Measurements from ENCODE around the gene GPR179. TPM values are rescaled to one million over a fixed set of nuclear protein-coding genes. Genes with fewer than 3 reads are reported as not detected.
"Not testable (repeated sequence)": the region's sequence is repeated elsewhere in the genome, so short reads cannot be mapped to it uniquely, and the experiment has no call there.

GPR179 gene
- polyA plus RNA-seq, 2 of the 4 experiments (the other 2 are of a cell fraction) = 0.04 to 0.08 TPM

- no peak overlapping the region for H3K4me2 ChIP-seq
- CTCF ChIA-PET = interaction anchor here (0.6 to 30.7 kb wide), 4 partner anchors 10 to 99 kb away, joined by 3 to 675 read pairs (median 4); partner anchors contain the start of genes GPR179 and SOCS7
- no peak for DNase-seq (ENCODE audit: low read depth in 1 of 2, low spot score in 1 of 2)
- POLR2A ChIA-PET = no interaction called here
- TF ChIP-seq CHD4 (IDR thresholded peaks at IDR 0.05; ENCODE audit: borderline replicate concordance) = no peak
- H3K9me3 ChIP-seq = no peaks in the 10 kb centered on the region
- ATAC-seq = no peak
- H3K27ac ChIP-seq = no peak overlapping the region
- H3K4me3 ChIP-seq = no peak overlapping the region
- H3K4me1 ChIP-seq = peaks cover 4% of the 10 kb centered on the region; the same call in 1 of the 3 replicates
- FAIRE-seq = no peak
- 62% methylated on average over 3 of the region's 3 CpGs for WGBS (ENCODE audit: missing lambda C conversion rate)
Observed at GRCh38 chr17:38315497-38315896, 28.3 kb downstream of the GPR179 start.

DNA sequence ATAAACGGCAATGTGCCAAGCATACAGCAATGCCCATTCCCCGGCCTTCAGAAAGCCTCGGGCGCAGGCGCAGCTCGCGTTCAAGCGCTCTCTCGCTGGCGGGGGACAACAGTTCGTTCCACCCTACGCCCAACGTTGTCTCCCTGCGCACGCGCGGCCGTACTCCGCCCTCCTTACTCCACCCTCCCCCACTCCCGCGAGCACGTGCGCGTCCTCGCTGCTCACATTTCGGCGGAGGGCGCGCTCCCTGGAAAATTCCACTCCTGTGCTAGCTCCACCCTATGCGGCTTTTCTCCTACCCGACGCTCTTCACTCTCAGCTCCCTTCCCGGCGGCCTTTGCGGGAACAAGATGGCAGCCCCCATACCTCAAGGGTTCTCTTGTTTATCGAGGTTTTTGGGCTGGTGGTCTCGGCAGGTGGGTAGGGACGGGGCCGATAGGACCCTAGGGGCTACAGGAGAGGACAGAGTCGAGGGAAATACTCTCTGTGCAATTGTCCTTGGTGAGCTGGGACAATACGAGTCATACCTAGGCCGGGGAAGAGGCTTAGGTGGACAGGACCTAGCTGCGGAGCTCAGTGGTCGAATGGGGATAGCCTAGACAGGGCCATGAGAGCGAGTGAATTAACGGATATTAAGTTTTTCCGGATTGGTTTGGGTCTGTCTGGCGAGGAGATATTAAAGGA lies 46.8 kb downstream of the GPR179 start, which contains the start of gene MRPL45:
MRPL45 (plus strand) TSS at position 335 of the 684 bp plus-strand sequence; CDS start at position 351, 16 bp downstream.
- ChIA-PET CTCF (interaction anchor here (0.9 kb wide), 1 partner anchor 117 kb away, joined by 3 read pairs; no protein-coding TSS in a partner anchor), POLR2A (interaction anchor here (0.9 kb wide), 1 partner anchor 118 kb away, joined by 4 read pairs; no protein-coding TSS in a partner anchor)
- peak within 1 kb of the TSS; percentile 79 for H3K4me2 ChIP-seq
- H3K4me3 ChIP-seq = peak within 1 kb of the TSS; percentile 72
- peak within 1 kb of the TSS; percentile 84 for H3K27ac ChIP-seq
- ATAC-seq = peak; percentile 99
- DNase-seq (ENCODE audit: low read depth in 1 of 2, low spot score in 1 of 2) = peak; percentile 93 to 99
- not testable (repeated sequence) for H3K9me3 ChIP-seq, FAIRE-seq, H3K4me1 ChIP-seq
- TF ChIP-seq PHF8 (IDR thresholded peaks at IDR 0.05; ENCODE audit: borderline replicate concordance, low read depth) (peak; percentile 35; the same call in 1 of the 2 replicates), HDAC2 (IDR thresholded peaks at IDR 0.05) (peak; percentile 85; the same call in 1 of the 2 replicates), JUN (IDR thresholded peaks at IDR 0.05) (peak in 1 of 2 experiments; percentile 55; a peak in 2 of 5 replicates), KDM5A (IDR thresholded peaks at IDR 0.05) (peak; percentile 95), BHLHE40 (IDR thresholded peaks at IDR 0.05; ENCODE audit: low read depth, low read length) (peak; percentile 98), MYC (IDR thresholded peaks at IDR 0.05; ENCODE audit: borderline replicate concordance, low read length) (peak; percentile 99), POLR2A (IDR thresholded peaks at IDR 0.05; ENCODE audit: low read length) (peak; percentile 33)
- TF ChIP-seq, protein P1, sequence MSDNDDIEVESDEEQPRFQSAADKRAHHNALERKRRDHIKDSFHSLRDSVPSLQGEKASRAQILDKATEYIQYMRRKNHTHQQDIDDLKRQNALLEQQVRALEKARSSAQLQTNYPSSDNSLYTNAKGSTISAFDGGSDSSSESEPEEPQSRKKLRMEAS (IDR thresholded peaks at IDR 0.05) = peak; percentile 97
- TF ChIP-seq, protein P2, sequence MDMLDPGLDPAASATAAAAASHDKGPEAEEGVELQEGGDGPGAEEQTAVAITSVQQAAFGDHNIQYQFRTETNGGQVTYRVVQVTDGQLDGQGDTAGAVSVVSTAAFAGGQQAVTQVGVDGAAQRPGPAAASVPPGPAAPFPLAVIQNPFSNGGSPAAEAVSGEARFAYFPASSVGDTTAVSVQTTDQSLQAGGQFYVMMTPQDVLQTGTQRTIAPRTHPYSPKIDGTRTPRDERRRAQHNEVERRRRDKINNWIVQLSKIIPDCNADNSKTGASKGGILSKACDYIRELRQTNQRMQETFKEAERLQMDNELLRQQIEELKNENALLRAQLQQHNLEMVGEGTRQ (IDR thresholded peaks at IDR 0.05) = peak; percentile 53
- 1% methylated on average over 48 of the region's 48 CpGs for WGBS (ENCODE audit: missing lambda C conversion rate)

DNA sequence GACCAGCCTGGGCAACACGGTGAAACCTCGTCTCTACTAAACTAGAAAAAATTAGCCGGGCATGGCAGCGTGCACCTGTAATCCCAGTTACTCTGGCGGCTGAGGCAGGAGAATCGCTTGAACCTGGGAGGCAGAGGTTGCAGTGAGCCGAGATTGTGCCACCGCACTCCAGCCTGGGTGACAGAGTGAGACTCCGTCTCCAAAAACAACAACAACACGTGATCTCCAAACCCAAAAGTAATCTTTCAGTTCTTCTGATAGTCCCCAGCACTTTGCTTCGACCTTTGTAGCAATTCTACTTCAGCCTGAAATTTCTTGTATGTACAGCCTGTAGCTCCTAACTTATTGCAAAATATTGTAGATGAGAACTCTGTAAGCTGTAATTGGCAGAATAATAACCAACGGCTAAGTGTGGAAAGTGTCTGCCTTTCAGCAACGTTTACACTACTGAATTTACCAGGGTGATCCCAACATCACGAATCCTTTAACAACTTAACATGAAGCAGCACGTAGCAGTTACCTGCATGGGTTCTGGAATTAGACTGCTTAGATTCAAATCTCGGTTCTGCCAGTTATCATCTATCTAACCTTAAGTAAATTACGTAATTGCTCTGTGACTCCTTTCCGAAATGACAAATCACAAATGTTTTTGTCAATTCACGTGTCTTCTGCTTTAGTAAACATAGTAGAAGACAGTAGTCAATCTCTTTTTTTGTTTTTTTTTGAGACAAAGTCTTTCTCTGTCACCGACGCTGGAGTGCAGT lies 48.0 kb downstream of the GPR179 start:
- H3K9me3 ChIP-seq; H3K4me1 ChIP-seq; FAIRE-seq; POLR2A ChIA-PET; DNase-seq (ENCODE audit: low read depth in 1 of 2, low spot score in 1 of 2); H3K4me3 ChIP-seq; ATAC-seq: not testable (repeated sequence)
- Histone ChIP-seq H3K27ac (peak overlapping the region; percentile 76 to 84; a peak in 5 of 6 replicates), H3K4me2 (peak overlapping the region; percentile 48; the same call in 2 of the 3 replicates)
- 86% methylated on average over 21 of the region's 21 CpGs for WGBS (ENCODE audit: missing lambda C conversion rate)
- CTCF ChIA-PET = interaction anchor here (0.9 kb wide), 1 partner anchor 119 kb away, joined by 3 read pairs; no protein-coding TSS in a partner anchor

DNA sequence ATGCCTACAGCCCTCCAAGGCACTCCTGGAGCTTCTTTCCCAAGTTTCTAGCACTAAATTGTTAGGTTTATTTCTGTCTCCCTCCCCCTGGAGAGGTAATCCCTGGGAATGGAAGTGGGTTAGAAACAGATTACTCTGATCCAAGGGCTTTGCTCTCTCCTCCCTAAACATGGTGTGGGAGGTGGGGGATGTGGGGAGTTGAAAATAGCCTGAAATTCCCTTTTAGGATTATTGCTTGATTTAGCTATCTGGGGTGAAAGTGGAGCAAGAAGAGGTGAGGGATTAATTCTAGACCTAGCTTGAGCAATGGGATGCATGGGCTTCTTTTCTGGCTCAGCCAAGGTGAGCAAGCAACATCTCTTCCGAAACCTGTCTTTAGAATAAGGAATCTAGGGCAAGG lies 54.0 kb downstream of the GPR179 start:
- CTCF ChIA-PET; H3K4me3 ChIP-seq; H3K9me3 ChIP-seq; H3K4me2 ChIP-seq; ATAC-seq; POLR2A ChIA-PET; H3K4me1 ChIP-seq; FAIRE-seq; DNase-seq (ENCODE audit: low read depth in 1 of 2, low spot score in 1 of 2); H3K27ac ChIP-seq: not testable (repeated sequence)
- WGBS (ENCODE audit: missing lambda C conversion rate) = 56% methylated on average over 1 of the region's 1 CpG

- CTCF ChIA-PET = interaction anchor here (0.7 kb wide), 1 partner anchor 10 kb away, joined by 3 read pairs; no protein-coding TSS in a partner anchor
- H3K9me3 ChIP-seq, H3K4me3 ChIP-seq, POLR2A ChIA-PET, FAIRE-seq, H3K4me1 ChIP-seq, H3K4me2 ChIP-seq: not testable (repeated sequence)
- 21% methylated on average over 7 of the region's 12 CpGs for WGBS (ENCODE audit: missing lambda C conversion rate)
- H3K27ac ChIP-seq = peak overlapping the region in 1 of 2 experiments; percentile 74; a peak in 1 of 6 replicates
- ATAC-seq (peak; percentile 84 to 85), DNase-seq (ENCODE audit: low read depth in 1 of 2, low spot score in 1 of 2) (peak in 1 of 2 experiments; percentile 54)
- TF ChIP-seq CTCF (IDR thresholded peaks at IDR 0.05) = peak; percentile 44
- peak; percentile 58 to 61 for TF ChIP-seq RAD21 (conservative IDR thresholded peaks at IDR 0.05 in 1 of 2, IDR thresholded peaks at IDR 0.05 in 1 of 2)
- TF ChIP-seq SMC3 (IDR thresholded peaks at IDR 0.05) = peak; percentile 26; the same call in 2 of the 3 replicates
Observed at GRCh38 chr17:38288217-38288827, 55.4 kb downstream of the GPR179 start.
